COLO668 (cell line): ENCODE results near the gene TM9SF2.
"Not testable (repeated sequence)": the region's sequence is repeated elsewhere in the genome, so short reads cannot be mapped to it uniquely, and the experiment has no call there.

Source experiments
- DNase-seq: peaks from one replicate; lab custom pipeline; 2025; ENCODE audit not compliant: unreplicated experiment; lab: John Stamatoyannopoulos, UW

TM9SF2 gene

GRCh38 chr13:99528547-99528946 is 27.3 kb downstream of the TM9SF2 start:
- peak; percentile 47 for DNase-seq

- DNase-seq: no peak
Observed at GRCh38 chr13:99536023-99536422, 34.8 kb downstream of the TM9SF2 start.

- DNase-seq: no peak
Observed at GRCh38 chr13:99540530-99540929, 39.3 kb downstream of the TM9SF2 start.

- DNase-seq: no peak
Observed at GRCh38 chr13:99542788-99543406, 41.6 kb downstream of the TM9SF2 start.

GRCh38 chr13:99545361-99545760 is 44.1 kb downstream of the TM9SF2 start:
- no peak for DNase-seq

- DNase-seq: no peak
Observed at GRCh38 chr13:99545979-99546378, 44.7 kb downstream of the TM9SF2 start.

- no peak for DNase-seq
Observed at GRCh38 chr13:99546878-99547277, 45.6 kb downstream of the TM9SF2 start.

GRCh38 chr13:99548448-99548847 is 47.2 kb downstream of the TM9SF2 start:
- no peak for DNase-seq

- no peak for DNase-seq
Observed at GRCh38 chr13:99553033-99553432, 51.8 kb downstream of the TM9SF2 start.

- no peak for DNase-seq
Observed at GRCh38 chr13:99555149-99555548, 53.9 kb downstream of the TM9SF2 start.

GRCh38 chr13:99556867-99557443 is 55.7 kb downstream of the TM9SF2 start:
- DNase-seq: no peak

- DNase-seq: no peak
Observed at GRCh38 chr13:99558570-99559180, 57.4 kb downstream of the TM9SF2 start.

GRCh38 chr13:99559560-99559959 is 58.3 kb downstream of the TM9SF2 start:
- no peak for DNase-seq

- DNase-seq: no peak
Observed at GRCh38 chr13:99563404-99563803, 62.1 kb downstream of the TM9SF2 start.

GRCh38 chr13:99564386-99564785 is 63.1 kb downstream of the TM9SF2 start:
- DNase-seq: no peak

- no peak for DNase-seq
Observed at GRCh38 chr13:99565478-99566124, 64.3 kb downstream of the TM9SF2 start.

GRCh38 chr13:99566125-99567083 is 65.1 kb downstream of the TM9SF2 start:
- DNase-seq: no peak

- DNase-seq: not testable (repeated sequence)
Observed at GRCh38 chr13:99568901-99569300, 67.6 kb downstream of the TM9SF2 start.

GRCh38 chr13:99572131-99572530 is 70.9 kb downstream of the TM9SF2 start:
- DNase-seq: no peak

GRCh38 chr13:99572921-99573320 is 71.6 kb downstream of the TM9SF2 start:
- DNase-seq: no peak
